Fibroblast of upper back skin (primary cell): ENCODE data around the gene GNA12.

ENCODE experiments used
- DNase-seq: peaks from one replicate; pipeline ENCODE4 v3.0.0-alpha.2; 2013

Gene GNA12

DNA sequence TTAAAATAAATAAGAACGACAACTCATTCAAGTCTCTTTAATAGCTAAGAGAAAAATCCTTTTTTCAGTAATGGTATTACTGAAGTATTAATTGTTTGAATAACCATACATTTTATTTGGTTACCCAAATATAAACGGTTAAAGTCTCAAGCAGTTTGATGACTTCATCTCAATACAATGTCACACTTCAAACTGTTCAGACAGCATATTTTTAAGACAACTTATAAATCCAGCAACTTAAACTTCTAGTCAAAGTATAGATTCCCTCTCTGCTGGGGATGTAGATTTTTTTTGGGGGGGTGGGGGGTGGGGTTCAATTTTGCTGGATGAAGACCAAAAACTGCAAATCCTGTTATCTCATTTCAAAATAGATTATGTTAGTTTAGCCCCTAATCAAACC is 42.0 kb downstream of the GNA12 start:
- peak; percentile 65 for DNase-seq

DNA sequence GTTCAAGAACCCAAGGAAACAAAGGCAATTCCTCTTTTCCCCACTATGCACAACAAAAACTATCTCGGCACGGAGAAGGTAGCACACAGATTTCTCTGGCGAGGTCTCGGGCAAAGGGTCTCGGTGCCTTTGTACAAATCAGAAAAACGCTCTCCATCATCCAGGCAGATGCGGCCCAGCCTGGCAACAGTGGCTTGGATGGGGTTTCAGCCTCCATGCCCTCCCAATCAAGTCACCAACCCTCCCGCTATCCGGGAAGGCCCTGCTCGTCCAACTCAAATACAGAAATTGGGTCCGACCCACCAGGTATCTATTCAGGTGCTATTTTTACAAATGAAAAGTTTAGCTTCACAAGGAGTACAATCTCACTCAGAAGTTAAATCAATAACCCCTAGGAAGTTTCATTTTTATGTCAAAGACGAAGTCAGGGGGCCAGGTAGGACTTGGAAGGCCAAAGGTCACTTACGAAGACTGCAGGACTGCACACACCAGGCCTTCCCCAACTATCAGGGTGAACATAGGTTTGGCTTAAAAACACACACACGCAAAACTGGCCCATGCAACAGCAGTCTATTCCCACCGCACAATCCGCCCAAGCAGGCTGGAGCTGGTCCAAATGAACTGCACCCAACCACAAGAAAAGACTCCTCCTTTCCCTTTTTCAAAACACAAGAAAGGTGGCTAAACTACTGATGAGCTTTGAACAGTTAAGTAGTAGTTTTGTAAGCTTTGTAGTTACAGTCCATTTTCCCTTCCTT is 43.0 kb downstream of the GNA12 start:
- DNase-seq = peak; percentile 63

DNA sequence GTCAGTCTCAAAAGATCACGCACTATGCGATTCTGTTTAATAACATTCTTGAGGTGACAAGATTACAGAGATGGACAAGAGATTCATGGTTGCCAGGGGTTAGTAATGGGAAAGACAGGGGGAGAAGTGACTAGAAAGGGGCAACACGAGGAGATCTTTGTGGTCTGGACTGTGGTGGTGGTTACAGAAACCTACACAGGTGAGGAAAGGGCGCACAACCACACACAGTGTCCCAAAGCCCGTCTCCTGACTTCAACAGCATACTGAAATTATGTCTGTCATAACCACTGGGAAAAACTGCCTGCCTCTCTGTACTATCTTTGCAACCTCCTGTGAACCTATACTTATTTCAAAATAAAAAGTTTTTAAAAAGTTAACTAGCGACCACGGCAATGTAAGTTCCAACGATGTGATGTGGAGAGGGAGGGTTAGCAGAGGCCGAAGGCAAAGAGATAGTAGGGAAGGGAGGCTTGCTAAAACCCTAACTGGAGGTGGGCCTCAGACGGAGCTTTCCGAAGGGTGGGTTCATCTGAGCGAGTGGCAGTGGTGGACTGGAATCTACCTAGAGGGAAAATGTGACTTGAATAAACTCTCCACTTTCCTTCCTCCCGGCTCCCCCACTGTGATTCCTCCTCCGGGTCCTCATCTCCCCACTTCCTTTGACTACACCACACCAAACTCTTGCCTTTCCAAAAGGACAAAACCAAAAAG is 43.7 kb downstream of the GNA12 start:
- no peak for DNase-seq

- DNase-seq = no peak
Observed at GRCh38 chr7:2799253-2799652, 44.9 kb downstream of the GNA12 start.

GRCh38 chr7:2798669-2799068 is 45.4 kb downstream of the GNA12 start:
- no peak for DNase-seq

DNA sequence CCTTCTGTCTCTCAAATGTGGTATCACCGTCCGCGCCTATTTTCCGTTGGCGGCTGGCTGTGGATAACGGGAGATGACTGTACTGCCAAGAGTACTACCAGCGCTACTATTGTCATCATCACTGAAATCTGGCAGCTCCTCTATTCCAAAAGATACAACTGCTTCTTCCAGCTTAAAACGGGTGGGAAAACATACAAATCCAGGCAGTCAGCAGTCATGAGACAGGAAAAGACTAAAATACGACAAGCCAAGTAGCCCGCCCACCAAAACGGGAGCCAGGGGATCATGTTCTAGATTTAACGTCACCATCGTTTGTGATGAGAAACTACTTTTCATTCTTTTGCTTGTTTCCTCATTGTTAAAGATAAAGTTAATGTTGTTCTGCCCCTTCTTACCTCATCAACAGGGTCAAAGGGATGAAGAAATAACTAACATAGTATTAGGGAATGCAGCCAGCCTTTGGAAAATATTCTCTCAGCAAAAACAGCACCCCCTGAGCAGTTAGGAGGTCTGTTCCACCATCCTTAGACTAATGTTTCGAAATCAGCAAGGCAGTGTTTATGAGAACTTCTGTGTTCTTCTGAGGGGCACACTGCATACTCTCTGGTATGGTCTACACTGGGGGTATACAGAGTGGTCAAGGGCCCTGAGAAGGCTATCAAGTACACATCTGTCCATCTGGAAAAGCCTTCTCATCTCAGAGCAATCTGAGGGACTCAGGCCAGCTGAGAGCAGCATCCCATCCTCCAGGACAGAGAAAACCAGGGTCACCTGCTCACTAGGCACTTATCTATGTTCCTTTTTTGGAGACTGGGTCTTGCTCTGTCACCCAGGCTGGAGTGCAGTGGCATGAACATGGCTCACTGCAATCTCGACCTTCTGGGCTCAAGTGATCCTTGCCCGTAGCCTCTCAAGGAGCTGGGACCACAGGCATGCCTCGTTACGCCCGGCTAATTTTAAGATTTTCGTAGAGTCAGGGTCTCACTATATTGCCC is 47.5 kb downstream of the GNA12 start:
- DNase-seq = peak; percentile 28

DNA sequence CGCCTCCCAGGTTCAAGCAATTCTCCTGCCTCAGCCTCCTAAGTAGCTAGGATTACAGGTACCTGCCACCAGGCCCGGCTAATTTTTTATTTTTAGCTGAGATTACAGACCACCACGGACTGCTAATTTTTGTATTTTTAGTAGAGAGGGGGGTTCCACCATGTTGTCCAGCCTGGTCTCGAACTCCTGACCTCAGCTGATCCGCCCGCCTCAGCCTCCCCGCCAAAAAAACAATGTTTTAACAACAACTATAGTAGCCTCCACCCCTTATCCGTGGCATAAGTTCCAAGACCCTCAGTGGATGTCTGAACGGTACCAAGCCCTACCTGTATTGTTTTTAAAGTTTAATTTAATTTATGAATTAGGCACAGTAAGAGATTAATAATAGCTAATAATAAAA is 48.2 kb downstream of the GNA12 start:
- DNase-seq = no peak

GRCh38 chr7:2794836-2795636 is 49.1 kb downstream of the GNA12 start:
- no peak for DNase-seq

DNA sequence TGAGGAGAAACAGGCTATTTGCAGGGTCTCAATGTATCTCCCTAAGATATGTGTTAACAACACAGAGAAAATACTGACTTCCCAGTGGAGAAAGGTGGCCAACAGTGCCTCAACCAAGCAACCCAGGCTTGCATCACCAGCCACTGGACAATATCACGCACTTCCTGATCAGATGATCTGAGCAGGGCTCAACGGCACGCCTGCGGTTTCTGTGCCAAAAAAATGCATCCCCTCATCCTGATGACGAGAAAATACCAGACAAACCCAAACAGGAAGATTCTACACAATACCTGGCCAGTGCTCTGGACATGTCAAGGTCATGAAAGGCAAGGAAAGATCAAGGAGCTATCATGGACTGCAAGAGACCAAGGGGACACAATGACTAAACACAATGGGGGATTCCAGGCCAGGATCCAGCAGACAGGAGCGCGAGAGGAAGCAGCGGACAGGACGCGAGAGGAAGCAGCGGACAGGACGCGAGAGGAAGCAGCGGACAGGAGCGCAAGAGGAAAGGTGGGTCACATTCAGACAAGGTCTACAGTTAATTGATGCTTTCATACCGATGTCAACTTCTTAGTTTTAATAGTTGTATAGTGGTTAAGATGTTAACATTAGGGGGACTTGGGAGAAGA is 51.1 kb downstream of the GNA12 start:
- no peak for DNase-seq

- DNase-seq = no peak
Observed at GRCh38 chr7:2792235-2792634, 51.9 kb downstream of the GNA12 start.

GRCh38 chr7:2791390-2791789 is 52.7 kb downstream of the GNA12 start:
- DNase-seq = no peak

- DNase-seq = no peak
Observed at GRCh38 chr7:2787251-2787951, 56.7 kb downstream of the GNA12 start.

- no peak for DNase-seq
Observed at GRCh38 chr7:2786607-2787116, 57.4 kb downstream of the GNA12 start.

DNA sequence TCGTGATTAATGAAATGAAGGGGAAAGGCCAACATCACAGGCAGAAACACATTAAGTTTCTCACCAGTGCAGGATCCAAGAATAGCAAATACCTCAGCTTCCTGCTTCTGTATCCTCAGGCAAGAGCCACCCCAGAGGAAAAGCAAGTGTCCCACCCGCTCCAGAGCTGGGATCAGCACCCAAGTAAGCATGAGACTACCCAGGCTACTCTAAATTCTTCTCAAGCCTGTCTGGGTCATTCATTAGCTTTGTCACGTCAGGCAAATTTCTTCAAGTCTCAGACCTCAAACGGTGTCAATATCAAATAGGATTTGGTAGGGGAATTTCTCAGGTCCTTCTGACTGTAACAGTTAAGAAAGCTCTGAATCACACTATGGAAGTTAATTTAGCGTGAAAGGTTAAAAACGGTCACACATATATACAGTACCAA is 59.0 kb downstream of the GNA12 start:
- DNase-seq = peak; percentile 49

DNA sequence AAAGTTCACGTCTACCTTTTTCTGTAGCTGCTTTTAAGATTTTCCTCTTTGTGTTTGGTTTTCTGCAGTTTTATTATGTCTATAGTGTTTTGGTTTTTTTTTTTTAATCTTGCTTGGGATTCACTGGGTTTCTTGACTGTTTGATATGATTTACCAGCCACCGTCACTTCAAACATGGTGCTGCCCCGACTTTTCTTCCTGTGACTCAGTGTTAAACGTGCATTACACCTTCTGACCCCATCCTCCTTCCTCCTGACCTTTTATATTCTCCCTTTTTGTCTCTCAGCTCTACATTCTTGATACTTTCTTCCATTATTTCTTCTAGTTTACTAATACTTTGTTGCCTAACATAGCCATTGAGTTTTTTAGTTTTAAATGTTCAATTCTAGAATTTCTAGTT is 61.5 kb downstream of the GNA12 start:
- DNase-seq = no peak

DNA sequence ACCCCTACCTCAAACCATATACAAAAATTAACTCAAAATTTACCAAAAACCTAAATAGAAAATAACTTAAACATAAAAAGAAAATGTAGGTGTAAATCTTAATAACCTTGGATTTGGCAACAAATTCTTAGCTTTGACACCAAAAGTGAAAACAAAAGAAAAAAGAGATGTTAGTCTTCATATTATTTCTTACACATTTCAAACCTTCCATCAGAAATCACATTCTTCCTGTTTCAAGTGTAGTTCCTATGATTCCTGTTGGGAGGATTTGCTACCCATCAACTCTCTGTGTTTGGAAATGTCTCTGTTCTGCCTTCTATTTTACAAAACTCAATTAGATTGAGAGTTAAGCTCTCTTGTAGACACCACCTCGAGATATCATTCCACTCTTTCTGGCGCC is 62.0 kb downstream of the GNA12 start:
- DNase-seq = no peak

- no peak for DNase-seq
Observed at GRCh38 chr7:2781636-2782035, 62.5 kb downstream of the GNA12 start.

DNA sequence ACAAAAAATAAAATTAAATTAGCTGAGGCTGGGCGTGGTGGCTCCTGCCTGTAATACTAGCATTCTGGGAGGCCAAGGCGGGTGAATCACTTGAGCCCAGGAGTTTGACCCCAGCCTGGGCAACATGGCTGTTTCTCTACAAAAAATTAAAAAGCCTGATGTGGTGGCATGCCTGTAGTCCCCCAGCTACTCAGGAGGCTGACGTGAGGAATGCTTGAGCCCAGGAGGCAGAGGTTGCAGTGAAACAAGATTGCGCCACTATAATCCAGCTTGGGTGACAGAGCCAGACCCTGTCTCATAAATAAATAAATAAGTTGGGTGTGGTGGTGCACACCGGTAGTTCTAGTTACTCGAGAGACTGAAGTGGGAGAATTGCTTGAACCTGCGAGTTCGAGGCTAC is 65.1 kb downstream of the GNA12 start:
- no peak for DNase-seq

- no peak for DNase-seq
Observed at GRCh38 chr7:2777898-2778535, 66.1 kb downstream of the GNA12 start.

GRCh38 chr7:2776401-2776800 is 67.7 kb downstream of the GNA12 start:
- DNase-seq = no peak

DNA sequence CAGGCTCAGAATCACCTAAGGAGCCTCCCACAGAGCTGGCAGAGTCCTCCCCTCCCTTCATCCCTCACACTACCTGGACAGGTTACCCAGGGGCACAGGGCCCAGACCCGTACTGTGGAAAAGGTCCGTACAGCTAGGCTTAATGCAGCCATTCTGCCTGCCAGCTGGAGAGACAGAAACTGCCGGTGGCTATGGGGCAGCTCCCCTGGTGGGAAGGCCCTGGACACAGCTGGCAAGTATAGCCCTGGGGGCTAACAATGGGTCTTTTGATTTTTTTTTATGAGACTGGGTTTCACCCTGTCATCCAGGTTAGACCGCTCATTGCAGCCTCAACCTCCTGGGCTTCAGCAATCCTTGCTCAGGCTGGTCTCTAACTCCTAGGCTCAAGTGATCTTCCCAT is 68.3 kb downstream of the GNA12 start:
- no peak for DNase-seq
